Ectodermal cell (in vitro differentiated cells): ENCODE data around the gene CTSD.

Source experiments
- H3K27ac ChIP-seq: 2 replicates; pipeline ENCODE4 v1.7.0; 2013; ENCODE audit warnings: mild to moderate bottlenecking, low read depth, low read length; ENCODE audit not compliant: insufficient read depth, poor library complexity, severe bottlenecking
- H3K27me3 ChIP-seq: 2 replicates; pipeline ENCODE4 v1.7.0; 2013; ENCODE audit warnings: mild to moderate bottlenecking, low read length; ENCODE audit not compliant: insufficient read depth, control insufficient read depth, poor library complexity, severe bottlenecking
- H3K36me3 ChIP-seq: one replicate; pipeline ENCODE4 v1.7.0; 2013; ENCODE audit warnings: low read length; ENCODE audit not compliant: control insufficient read depth, insufficient read depth
- H3K4me1 ChIP-seq: one replicate; pipeline ENCODE4 v1.7.0; 2013; ENCODE audit warnings: low read length; ENCODE audit not compliant: control insufficient read depth, insufficient read depth
- H3K4me3 ChIP-seq: 2 replicates; pipeline ENCODE4 v1.7.0; 2013; ENCODE audit warnings: low read depth, low read length, control low read depth; ENCODE audit not compliant: insufficient read depth
- H3K9me3 ChIP-seq: 2 replicates; pipeline ENCODE4 v1.7.0; 2013; ENCODE audit warnings: mild to moderate bottlenecking, low read length, moderate library complexity; ENCODE audit not compliant: control insufficient read depth
- WGBS, 2 experiments: methylation state at CpG; one replicate each; pipeline ENCODE4 v1.1.7; 2013; ENCODE audit warnings: missing lambda C conversion rate in 2 of 2; 5-methylcytosine and 5-hydroxymethylcytosine counted together

Gene CTSD

GRCh38 chr11:1727861-1728260 lies 35.9 kb downstream of the CTSD start:
- Histone ChIP-seq H3K4me1 (peaks cover 7% of the 10 kb centered on the region), H3K9me3 (no peaks in the 10 kb centered on the region), H3K27ac (no peak overlapping the region), H3K36me3 (no peaks in the 10 kb centered on the region), H3K27me3 (peaks cover 4% of the 10 kb centered on the region), H3K4me3 (no peak overlapping the region)
- 80 to 83% methylated on average over 9 of the region's 9 CpGs for WGBS, 2 experiments

- Histone ChIP-seq H3K27me3 (peaks cover 4% of the 10 kb centered on the region), H3K4me1 (peaks cover 6% of the 10 kb centered on the region), H3K4me3 (no peak overlapping the region), H3K9me3 (no peaks in the 10 kb centered on the region), H3K27ac (no peak overlapping the region), H3K36me3 (no peaks in the 10 kb centered on the region)
- 89% methylated on average over 11 of the region's 11 CpGs for WGBS, 2 experiments
These were observed 36.5 kb downstream of the CTSD start for GRCh38 chr11:1727096-1727690.

- Histone ChIP-seq H3K4me1 (no peaks in the 10 kb centered on the region), H3K4me3 (no peak overlapping the region), H3K36me3 (no peaks in the 10 kb centered on the region), H3K27me3 (no peaks in the 10 kb centered on the region), H3K27ac (no peak overlapping the region), H3K9me3 (no peaks in the 10 kb centered on the region)
- 91 to 96% methylated on average over 6 to 7 of the region's 8 CpGs for WGBS, 2 experiments
These were observed 43.9 kb downstream of the CTSD start for GRCh38 chr11:1719781-1720180.

- no peaks in the 10 kb centered on the region for H3K27me3 ChIP-seq
- no peaks in the 10 kb centered on the region for H3K4me1 ChIP-seq
- 92 to 94% methylated on average over 15 of the region's 15 CpGs for WGBS, 2 experiments
- H3K36me3 ChIP-seq, result no peaks in the 10 kb centered on the region
- H3K9me3 ChIP-seq, result no peaks in the 10 kb centered on the region
- H3K27ac ChIP-seq, result no peak overlapping the region
- H3K4me3 ChIP-seq, result no peak overlapping the region
These were observed 45.4 kb downstream of the CTSD start for GRCh38 chr11:1718326-1718725.

- Histone ChIP-seq H3K4me3 (no peak overlapping the region), H3K9me3 (no peaks in the 10 kb centered on the region), H3K27ac (no peak overlapping the region), H3K4me1 (no peaks in the 10 kb centered on the region), H3K27me3 (no peaks in the 10 kb centered on the region), H3K36me3 (no peaks in the 10 kb centered on the region)
- 93 to 94% methylated on average over 7 of the region's 8 CpGs for WGBS, 2 experiments
These were observed 46.0 kb downstream of the CTSD start for GRCh38 chr11:1717745-1718144.

- no peaks in the 10 kb centered on the region for H3K36me3 ChIP-seq
- WGBS, 2 experiments, result 91% methylated on average over 24 of the region's 24 CpGs
- H3K27me3 ChIP-seq, result no peaks in the 10 kb centered on the region
These were observed 48.5 kb downstream of the CTSD start for GRCh38 chr11:1714908-1715885.

GRCh38 chr11:1708716-1709115 lies 55.0 kb downstream of the CTSD start:
- Histone ChIP-seq H3K4me1 (no peaks in the 10 kb centered on the region), H3K4me3 (no peak overlapping the region), H3K27me3 (no peaks in the 10 kb centered on the region), H3K27ac (no peak overlapping the region), H3K9me3 (no peaks in the 10 kb centered on the region), H3K36me3 (no peaks in the 10 kb centered on the region)
- WGBS, 2 experiments, result 91 to 92% methylated on average over 10 of the region's 10 CpGs

More at GRCh38 chr11:1714908-1715885, 48.5 kb downstream of the CTSD start:
- Histone ChIP-seq H3K9me3 (no peaks in the 10 kb centered on the region), H3K4me3 (no peak overlapping the region), H3K4me1 (no peaks in the 10 kb centered on the region), H3K27ac (no peak overlapping the region)

GRCh38 chr11:1707751-1708150 lies 56.0 kb downstream of the CTSD start:
- Histone ChIP-seq H3K27ac (no peak overlapping the region), H3K9me3 (no peaks in the 10 kb centered on the region), H3K36me3 (no peaks in the 10 kb centered on the region), H3K4me3 (no peak overlapping the region), H3K4me1 (no peaks in the 10 kb centered on the region), H3K27me3 (no peaks in the 10 kb centered on the region)
- 70 to 75% methylated on average over 4 of the region's 4 CpGs for WGBS, 2 experiments

GRCh38 chr11:1706634-1707400 lies 56.9 kb downstream of the CTSD start:
- Histone ChIP-seq H3K4me1 (no peaks in the 10 kb centered on the region), H3K36me3 (no peaks in the 10 kb centered on the region), H3K9me3 (no peaks in the 10 kb centered on the region), H3K4me3 (no peak overlapping the region), H3K27ac (no peak overlapping the region), H3K27me3 (no peaks in the 10 kb centered on the region)
- WGBS, 2 experiments, result 92 to 94% methylated on average over 17 of the region's 17 CpGs
